Measurements from ENCODE around the gene TFPI2.
A peak's percentile ranks its signal among the peaks of the same experiment; 100 is the strongest.
"Not testable (repeated sequence)": the region's sequence is repeated elsewhere in the genome, so short reads cannot be mapped to it uniquely, and the experiment has no call there.

The TFPI2 gene, protein sequence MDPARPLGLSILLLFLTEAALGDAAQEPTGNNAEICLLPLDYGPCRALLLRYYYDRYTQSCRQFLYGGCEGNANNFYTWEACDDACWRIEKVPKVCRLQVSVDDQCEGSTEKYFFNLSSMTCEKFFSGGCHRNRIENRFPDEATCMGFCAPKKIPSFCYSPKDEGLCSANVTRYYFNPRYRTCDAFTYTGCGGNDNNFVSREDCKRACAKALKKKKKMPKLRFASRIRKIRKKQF

DNA sequence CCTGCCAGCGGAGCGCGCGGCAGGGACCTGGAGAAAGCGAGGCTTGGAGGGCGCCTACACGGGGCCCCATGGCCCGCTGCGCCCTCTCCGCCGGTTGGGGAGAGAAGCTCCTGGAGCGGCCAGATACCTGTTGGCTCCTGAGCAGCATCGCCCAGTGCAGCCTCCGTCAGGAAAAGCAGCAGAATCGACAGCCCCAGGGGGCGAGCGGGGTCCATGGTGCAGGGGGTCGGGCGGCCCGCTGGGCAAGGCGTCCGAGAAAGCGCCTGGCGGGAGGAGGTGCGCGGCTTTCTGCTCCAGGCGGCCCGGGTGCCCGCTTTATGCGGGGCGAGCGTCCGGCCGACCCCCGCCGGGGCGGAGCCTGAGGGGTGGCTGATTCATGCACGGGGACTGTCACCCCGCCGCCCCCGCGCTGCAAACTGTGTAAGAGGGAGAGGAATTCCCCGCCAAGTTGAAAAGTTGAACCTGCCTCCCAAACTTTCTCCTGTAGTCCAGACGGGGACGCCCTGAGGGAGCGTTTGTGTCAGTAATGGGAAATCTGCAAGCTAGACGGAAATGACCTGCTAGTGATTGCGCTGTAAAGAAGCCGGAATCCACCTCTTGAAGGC is at the start of gene TFPI2:
Gene TFPI2, minus strand, starts transcription at position 290 of the 605 bp plus-strand sequence. Its CDS starts 75 bp downstream, at position 215.
- peak; percentile 79 for ATAC-seq
- peaks cover 34% of the 10 kb centered on the region for H3K27me3 Mint-ChIP-seq
- peaks cover 6% of the 10 kb centered on the region for H3K36me3 Mint-ChIP-seq
- peak within 1 kb of the TSS; percentile 78 for H3K27ac Mint-ChIP-seq
- H3K4me3 Mint-ChIP-seq = peak within 1 kb of the TSS; percentile 88
- peaks cover 30% of the 10 kb centered on the region for H3K4me1 Mint-ChIP-seq
- H3K9me3 Mint-ChIP-seq = peaks cover 2% of the 10 kb centered on the region

DNA sequence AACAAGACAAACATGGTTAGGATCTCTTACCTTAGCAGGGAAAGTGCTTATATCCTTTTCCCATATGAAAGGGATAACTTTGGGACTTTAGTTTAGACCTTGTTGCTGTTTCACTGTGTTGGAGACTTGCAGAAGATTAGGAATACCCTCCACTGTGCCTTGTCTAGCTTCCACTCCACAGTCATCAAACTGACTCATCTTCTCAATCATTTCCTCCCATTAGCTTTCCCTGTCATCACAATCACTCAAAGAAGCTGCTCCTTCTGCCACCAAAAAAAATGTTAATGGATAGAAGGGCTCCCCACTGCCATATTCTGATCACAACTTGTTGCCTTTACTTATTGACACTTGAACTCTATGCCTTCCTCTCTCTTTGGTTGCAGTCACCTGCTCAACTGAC is 47.7 kb upstream of the TFPI2 start:
- H3K27me3 Mint-ChIP-seq = no peaks in the 10 kb centered on the region
- H3K27ac Mint-ChIP-seq = no peak overlapping the region
- no peaks in the 10 kb centered on the region for H3K9me3 Mint-ChIP-seq
- no peak for ATAC-seq
- no peaks in the 10 kb centered on the region for H3K36me3 Mint-ChIP-seq
- H3K4me1 Mint-ChIP-seq = peaks cover 18% of the 10 kb centered on the region
- no peak overlapping the region for H3K4me3 Mint-ChIP-seq

DNA sequence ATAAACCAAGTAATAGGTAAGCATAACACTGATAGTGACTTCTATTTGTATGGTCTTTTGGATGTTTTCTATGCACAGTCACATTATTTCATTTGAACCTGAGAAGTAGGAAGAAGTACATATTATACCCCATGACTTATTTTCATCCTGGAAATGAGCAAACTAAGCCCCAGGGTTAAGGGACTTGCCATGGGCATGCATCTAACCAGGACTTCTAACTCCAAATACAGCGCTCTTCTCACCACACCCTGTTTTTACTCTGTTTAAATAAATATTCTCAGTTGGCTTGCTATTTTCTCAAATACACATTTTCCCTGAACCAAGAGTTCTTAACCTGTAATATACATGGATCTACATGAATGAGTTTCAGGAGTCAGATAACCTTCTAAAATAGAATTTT is 47.3 kb upstream of the TFPI2 start:
- Mint-ChIP-seq H3K27me3 (no peaks in the 10 kb centered on the region), H3K9me3 (no peaks in the 10 kb centered on the region), H3K4me3 (no peak overlapping the region), H3K27ac (no peak overlapping the region), H3K36me3 (no peaks in the 10 kb centered on the region), H3K4me1 (peaks cover 14% of the 10 kb centered on the region)
- no peak for ATAC-seq

DNA sequence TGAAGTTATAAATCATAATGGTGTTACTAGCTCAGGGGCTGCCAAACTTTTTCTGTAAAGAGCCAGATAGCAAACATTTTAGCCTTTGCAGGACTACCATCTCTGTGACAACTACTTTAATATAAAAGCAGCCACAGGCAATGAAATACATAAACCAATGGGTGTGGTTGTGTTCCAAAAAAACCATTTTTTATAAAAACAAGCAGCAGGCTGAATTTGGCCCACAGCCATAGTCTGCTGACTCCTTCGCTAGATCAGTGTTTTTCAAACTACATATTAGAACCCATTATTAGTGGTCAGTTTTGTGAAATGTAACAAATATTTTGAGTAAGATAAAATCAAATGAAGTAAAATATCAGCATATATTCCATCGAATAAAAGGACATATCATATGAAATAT is 44.5 kb upstream of the TFPI2 start:
- Mint-ChIP-seq H3K27me3 (no peaks in the 10 kb centered on the region), H3K36me3 (no peaks in the 10 kb centered on the region), H3K4me3 (no peak overlapping the region), H3K9me3 (no peaks in the 10 kb centered on the region), H3K27ac (no peak overlapping the region), H3K4me1 (peaks cover 6% of the 10 kb centered on the region)
- no peak for ATAC-seq

DNA sequence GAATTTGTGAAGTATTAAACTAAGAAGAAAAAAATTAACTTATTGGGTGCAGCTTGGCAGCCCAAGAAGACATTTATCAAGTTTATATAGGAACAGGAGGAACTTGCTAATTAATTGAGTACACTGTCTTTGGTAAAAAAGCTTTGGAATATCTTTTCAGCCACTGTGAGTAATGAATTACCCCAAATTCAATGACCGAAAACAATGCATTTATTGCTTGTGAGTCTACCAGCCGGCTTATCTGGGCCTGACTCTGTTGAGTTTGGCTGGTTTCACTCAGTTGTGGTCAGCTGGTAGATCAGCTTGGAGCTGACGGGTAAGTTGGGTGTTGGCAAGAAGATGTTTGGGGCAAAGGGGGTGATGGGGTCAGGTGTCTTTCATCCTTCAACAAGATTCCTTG is 42.6 kb upstream of the TFPI2 start:
- Mint-ChIP-seq H3K9me3 (no peaks in the 10 kb centered on the region), H3K27me3 (no peaks in the 10 kb centered on the region), H3K27ac (no peak overlapping the region), H3K36me3 (no peaks in the 10 kb centered on the region), H3K4me1 (no peaks in the 10 kb centered on the region), H3K4me3 (no peak overlapping the region)
- ATAC-seq = no peak

DNA sequence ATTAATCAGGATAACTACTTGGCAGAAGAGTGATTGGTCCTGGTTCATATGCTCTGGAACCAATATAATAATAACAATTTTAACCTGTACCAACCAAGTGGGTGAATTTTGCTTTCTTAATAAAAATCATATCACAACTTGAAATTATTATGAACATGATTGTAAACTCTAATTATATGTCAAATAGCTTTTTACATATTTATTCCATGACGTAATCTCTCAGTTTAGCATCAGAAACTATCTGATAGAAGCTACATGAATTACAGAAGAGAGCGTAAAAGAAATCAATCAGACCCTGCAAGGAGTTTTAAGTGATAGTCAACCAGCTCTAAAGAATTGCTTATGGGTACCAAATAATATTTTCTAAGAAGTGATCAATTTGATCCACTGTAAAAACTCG is 41.1 kb upstream of the TFPI2 start:
- H3K36me3 Mint-ChIP-seq = no peaks in the 10 kb centered on the region
- no peak overlapping the region for H3K27ac Mint-ChIP-seq
- ATAC-seq = no peak
- H3K4me1 Mint-ChIP-seq = no peaks in the 10 kb centered on the region
- no peaks in the 10 kb centered on the region for H3K27me3 Mint-ChIP-seq
- H3K4me3 Mint-ChIP-seq = no peak overlapping the region
- no peaks in the 10 kb centered on the region for H3K9me3 Mint-ChIP-seq

DNA sequence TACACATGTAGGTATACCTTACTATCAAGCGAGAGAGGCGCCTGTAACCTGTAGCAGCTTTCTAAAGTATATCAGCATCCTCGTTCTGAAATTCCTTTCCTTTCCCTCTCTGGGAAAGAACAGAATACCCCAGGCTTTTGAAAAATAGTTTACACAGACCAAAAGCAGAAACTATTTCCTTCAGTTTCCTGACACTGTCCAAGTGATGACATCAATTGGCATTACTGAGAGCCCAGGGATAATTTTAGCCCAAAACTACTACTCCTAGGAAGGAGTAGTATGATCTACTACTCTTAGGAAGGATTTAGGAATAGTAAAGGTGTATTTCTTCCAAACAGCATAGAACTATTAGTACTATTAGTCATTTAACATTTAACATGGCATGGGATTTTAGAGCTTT is 37.0 kb upstream of the TFPI2 start:
- H3K36me3 Mint-ChIP-seq = no peaks in the 10 kb centered on the region
- H3K4me1 Mint-ChIP-seq = no peaks in the 10 kb centered on the region
- no peak overlapping the region for H3K27ac Mint-ChIP-seq
- H3K4me3 Mint-ChIP-seq = no peak overlapping the region
- H3K27me3 Mint-ChIP-seq = no peaks in the 10 kb centered on the region
- no peaks in the 10 kb centered on the region for H3K9me3 Mint-ChIP-seq
- no peak for ATAC-seq

DNA sequence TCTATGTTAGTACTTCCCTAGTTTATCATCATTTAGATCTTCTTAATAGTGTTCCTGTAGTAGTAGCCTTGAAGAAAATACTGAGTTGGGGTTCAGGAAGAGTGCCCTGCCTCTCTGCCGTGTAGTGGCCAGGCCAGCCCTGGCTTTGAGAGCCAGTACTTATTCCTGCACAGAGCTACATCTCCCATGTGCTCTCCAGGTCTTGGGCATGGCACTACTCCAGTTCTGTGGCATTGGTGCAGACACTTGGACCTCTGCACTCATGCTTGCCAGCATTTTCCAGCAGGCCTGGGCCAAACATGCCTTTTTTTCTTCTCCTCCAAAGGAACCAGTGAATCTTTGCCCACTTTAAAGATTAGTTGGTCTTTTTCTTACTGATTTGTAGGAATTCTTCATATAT is 36.2 kb upstream of the TFPI2 start:
- Mint-ChIP-seq H3K4me1 (no peaks in the 10 kb centered on the region), H3K27me3 (no peaks in the 10 kb centered on the region), H3K27ac (no peak overlapping the region), H3K9me3 (no peaks in the 10 kb centered on the region), H3K4me3 (no peak overlapping the region), H3K36me3 (no peaks in the 10 kb centered on the region)
- no peak for ATAC-seq

DNA sequence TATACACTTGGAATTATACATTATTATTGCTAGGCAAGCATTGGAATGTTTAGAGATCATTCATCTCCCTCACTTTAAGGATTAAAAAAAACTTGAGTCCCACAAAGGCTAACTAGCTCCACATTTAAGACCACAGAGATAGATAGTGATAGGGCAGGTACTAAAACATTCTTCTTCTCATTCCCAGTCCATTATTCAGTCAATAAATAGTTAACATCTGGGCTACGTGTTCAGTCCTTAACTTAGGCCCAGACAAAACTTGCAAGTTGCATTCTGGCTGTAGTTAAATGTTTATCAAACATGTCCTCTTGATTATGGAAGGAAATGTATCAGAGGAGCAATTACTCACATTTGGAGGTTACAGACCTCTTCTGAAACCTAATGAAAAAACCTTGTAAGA is 33.4 kb upstream of the TFPI2 start:
- ATAC-seq = no peak
- no peaks in the 10 kb centered on the region for H3K9me3 Mint-ChIP-seq
- peaks cover 13% of the 10 kb centered on the region for H3K27me3 Mint-ChIP-seq
- no peaks in the 10 kb centered on the region for H3K4me1 Mint-ChIP-seq
- no peak overlapping the region for H3K27ac Mint-ChIP-seq
- H3K36me3 Mint-ChIP-seq = no peaks in the 10 kb centered on the region
- H3K4me3 Mint-ChIP-seq = no peak overlapping the region

DNA sequence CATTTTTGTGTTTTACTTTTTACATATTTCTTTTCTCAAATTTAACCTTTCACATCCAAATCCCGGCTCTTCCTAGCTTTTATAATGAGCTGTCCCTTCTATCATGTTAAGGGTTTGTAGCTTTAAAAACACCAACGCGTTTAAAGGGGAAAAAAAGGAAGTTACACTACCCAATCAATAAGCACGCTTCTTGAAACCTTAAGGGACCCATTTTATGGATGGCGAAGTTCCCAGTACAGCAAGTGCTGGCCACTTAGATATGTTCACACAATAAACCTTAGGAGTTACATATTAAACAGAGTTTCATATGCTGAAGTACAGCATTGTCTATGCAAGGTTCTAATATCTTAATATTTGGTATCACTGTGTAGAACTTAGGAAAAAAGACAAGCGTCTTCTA is 32.7 kb upstream of the TFPI2 start:
- Mint-ChIP-seq H3K27me3 (peaks cover 13% of the 10 kb centered on the region), H3K9me3 (no peaks in the 10 kb centered on the region), H3K36me3 (no peaks in the 10 kb centered on the region), H3K4me1 (no peaks in the 10 kb centered on the region), H3K27ac (no peak overlapping the region), H3K4me3 (peak overlapping the region; percentile 47)
- ATAC-seq = no peak

DNA sequence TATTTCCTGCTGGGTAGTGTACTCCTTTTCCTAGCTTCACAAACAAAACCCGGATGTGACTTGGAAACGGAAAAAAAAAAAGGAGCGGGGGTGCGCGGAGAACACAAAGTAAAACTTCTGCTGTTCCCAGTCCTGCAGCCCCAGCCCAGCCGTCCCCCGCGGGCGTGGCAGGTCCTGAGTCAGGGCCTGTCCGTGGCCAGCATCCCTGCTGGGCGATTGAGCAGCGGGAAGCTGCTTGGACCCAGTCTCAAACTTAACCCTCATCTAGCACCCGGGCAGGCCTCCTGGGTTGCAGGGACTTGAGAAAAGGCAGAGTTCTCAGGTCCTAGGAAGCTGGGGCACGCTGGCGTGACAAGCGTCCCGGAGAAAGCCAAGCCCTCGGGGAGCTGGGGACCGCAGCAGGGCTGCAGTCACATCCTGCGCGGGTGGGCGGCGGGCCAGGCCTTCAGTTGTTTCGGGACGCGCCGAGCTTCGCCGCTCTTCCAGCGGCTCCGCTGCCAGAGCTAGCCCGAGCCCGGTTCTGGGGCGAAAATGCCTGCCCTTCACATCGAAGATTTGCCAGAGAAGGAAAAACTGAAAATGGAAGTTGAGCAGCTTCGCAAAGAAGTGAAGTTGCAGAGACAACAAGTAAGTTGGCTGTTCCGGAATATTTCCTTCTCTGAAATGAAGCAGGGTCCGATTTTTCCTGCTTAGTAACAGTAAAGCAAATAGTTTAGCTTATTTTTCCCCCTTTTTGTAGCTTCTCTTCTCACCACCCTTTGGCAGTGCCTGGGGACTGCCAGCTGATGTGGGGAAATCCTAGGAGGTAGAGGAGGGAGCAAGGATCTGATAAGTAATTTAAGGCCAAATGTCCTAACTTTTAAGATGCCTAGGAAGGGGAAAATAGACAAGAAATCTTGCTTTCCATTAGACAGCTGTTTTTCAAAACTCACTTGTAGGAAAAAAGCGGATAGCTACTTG is 31.3 kb upstream of the TFPI2 start, which contains the start of gene GNG11:
Gene GNG11, plus strand, starts transcription at position 129 of the 960 bp plus-strand sequence. Its CDS starts 403 bp downstream, at position 532.
- peak within 1 kb of the TSS; percentile 86 for H3K27ac Mint-ChIP-seq
- peak; percentile 87 for ATAC-seq
- H3K4me3 Mint-ChIP-seq = peak within 1 kb of the TSS; percentile 79
- peaks cover 19% of the 10 kb centered on the region for H3K27me3 Mint-ChIP-seq
- H3K9me3 Mint-ChIP-seq = no peaks in the 10 kb centered on the region
- peaks cover 5% of the 10 kb centered on the region for H3K4me1 Mint-ChIP-seq
- no peaks in the 10 kb centered on the region for H3K36me3 Mint-ChIP-seq

DNA sequence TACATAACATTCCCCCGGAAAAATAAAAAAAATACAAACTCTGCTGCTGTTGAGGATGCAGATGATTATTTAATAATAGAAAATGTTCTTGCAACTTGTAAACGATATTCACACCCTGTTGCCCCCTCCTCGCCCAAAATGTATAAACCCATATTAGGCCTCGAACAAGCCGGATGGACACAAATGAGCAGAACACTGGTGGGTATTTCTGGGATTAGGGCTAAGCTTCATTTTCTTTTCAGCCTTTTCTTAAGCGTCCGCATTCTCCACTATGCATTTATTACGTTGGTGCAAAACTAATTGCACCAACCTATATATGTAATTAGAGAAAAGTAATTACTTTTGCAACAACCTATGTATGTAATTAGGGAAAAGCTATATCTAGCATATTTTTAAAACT is 30.6 kb upstream of the TFPI2 start:
- H3K27ac Mint-ChIP-seq = peak overlapping the region; percentile 86
- peak overlapping the region; percentile 79 for H3K4me3 Mint-ChIP-seq
- peaks cover 12% of the 10 kb centered on the region for H3K4me1 Mint-ChIP-seq
- H3K36me3 Mint-ChIP-seq = no peaks in the 10 kb centered on the region
- no peak for ATAC-seq
- H3K27me3 Mint-ChIP-seq = peaks cover 24% of the 10 kb centered on the region
- no peaks in the 10 kb centered on the region for H3K9me3 Mint-ChIP-seq

DNA sequence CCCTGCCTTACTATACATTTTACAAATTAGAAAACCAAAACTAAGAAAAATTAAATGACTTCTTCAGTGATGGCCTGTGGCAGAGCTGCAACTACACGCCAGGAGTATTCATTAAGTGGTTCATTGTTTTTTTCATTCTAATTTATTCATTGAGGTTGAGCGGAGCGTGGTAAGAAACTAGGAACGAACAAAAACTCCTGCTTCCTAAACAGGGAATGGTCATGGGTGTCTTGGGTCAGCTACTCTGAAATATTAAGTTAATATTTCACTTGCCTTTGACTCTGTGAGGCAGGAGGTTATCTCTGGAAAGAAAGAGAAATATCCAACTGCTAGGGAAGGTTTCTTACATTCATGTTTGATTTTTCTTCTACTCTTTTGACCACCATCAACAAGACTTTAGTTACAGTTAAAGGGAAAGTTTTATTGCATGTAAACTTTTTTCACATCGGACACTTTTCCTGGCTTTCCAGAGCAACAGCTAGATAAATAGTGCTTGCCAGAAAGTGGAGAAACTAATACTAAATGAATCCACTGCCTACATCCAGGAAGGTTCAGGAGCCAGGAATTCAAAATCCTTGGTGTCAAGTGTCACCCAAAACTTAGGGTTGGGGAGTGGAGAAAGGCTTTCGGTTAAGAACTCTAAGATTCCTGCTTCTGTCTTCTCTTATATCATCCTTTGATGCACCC is 30.1 kb upstream of the TFPI2 start:
- no peak overlapping the region for H3K27ac Mint-ChIP-seq

DNA sequence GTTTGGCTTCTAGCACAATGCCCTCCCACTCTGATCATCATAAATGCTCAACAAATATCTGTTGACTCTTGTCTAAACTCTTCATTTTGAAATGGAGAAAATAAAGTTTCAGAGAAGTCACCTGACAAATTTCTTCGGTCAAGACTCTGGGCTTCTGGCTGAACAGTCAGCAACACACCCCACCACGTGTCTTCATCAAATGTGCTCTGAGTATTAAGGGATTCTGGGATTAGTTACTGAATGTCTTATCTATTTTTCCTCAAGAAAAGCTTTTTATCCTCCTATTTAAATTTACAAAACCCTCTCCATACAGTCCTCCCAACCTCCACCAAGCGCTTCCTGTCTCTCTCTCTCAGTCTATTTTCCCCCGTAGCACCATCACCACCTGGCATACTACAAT is 25.8 kb upstream of the TFPI2 start:
- peak overlapping the region; percentile 57 for H3K27ac Mint-ChIP-seq
- H3K4me3 Mint-ChIP-seq = not testable (repeated sequence)

More for the DNA sequence above, 30.1 kb upstream of the TFPI2 start:
- Mint-ChIP-seq H3K4me1 (peaks cover 12% of the 10 kb centered on the region), H3K27me3 (peaks cover 24% of the 10 kb centered on the region), H3K4me3 (no peak overlapping the region), H3K9me3 (no peaks in the 10 kb centered on the region), H3K36me3 (no peaks in the 10 kb centered on the region)
- no peak for ATAC-seq

DNA sequence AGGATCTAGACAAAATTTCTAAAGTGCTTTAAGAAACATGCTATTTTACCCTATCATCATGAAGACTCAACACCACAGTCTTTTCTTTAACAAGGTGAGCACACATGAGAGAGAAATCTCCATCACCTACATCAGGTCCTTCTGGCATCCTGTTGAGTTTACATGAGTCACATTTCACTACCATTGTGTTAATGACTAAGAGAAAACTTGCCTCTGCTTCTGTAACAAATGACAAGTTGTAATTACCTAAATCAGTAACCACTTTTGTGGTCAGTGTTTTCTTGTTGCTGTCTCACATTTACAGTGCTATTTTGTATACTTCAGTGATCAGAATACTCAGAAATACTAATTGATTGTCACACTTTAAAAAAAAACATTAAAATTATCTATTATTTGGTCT is 25.3 kb upstream of the TFPI2 start:
- Mint-ChIP-seq H3K27me3 (peaks cover 21% of the 10 kb centered on the region), H3K4me1 (peaks cover 12% of the 10 kb centered on the region)
- not testable (repeated sequence) for ATAC-seq, H3K4me3 Mint-ChIP-seq, H3K36me3 Mint-ChIP-seq, H3K27ac Mint-ChIP-seq, H3K9me3 Mint-ChIP-seq

More for the DNA sequence above, 25.8 kb upstream of the TFPI2 start:
- not testable (repeated sequence) for H3K9me3 Mint-ChIP-seq, H3K36me3 Mint-ChIP-seq, ATAC-seq
- Mint-ChIP-seq H3K27me3 (peaks cover 24% of the 10 kb centered on the region), H3K4me1 (peaks cover 12% of the 10 kb centered on the region)

Measured in stimulated activated memory B cell treated with anti-CD40 and anti-IgM and Interleukin-4, amounts not matched to agents 10 μg/mL and 1 μg/mL and 100 μg/mL, for 72 hours (primary cell).